GM23338 (cell line): ENCODE results near the gene PPFIA1. TPM values are rescaled to one million over a fixed set of nuclear protein-coding genes. Genes with fewer than 3 reads are reported as not detected.

Experiments
- EZH2 ChIP-seq: fragments of 200-600 bp; sonication (generic); IDR thresholded peaks from one replicate; pipeline ENCODE4 v1.8.0; 2017; ENCODE audit warnings: antibody characterized with exemption, mild to moderate bottlenecking, low read depth; ENCODE audit not compliant: unreplicated experiment
- EZH2phosphoT487 ChIP-seq: fragments of 200-600 bp; sonication (generic); IDR thresholded peaks from one replicate; pipeline ENCODE4 v1.8.1; 2018; ENCODE audit warnings: antibody characterized with exemption; ENCODE audit not compliant: unreplicated experiment
- JUNB ChIP-seq: IDR thresholded peaks from one replicate; pipeline ENCODE4 v1.6.1; 2016; ENCODE audit warnings: antibody characterized with exemption; ENCODE audit not compliant: unreplicated experiment
- NANOG ChIP-seq: IDR thresholded peaks from 2 replicates; pipeline ENCODE4 v1.6.1; 2016; ENCODE audit warnings: antibody characterized with exemption, borderline replicate concordance
- POLR2AphosphoS5 ChIP-seq: IDR thresholded peaks from 2 replicates; pipeline ENCODE4 v1.6.1; 2016; ENCODE audit warnings: antibody characterized with exemption, low read depth
- STAT1 ChIP-seq: IDR thresholded peaks from one replicate; pipeline ENCODE4 v1.6.1; 2016; ENCODE audit warnings: antibody characterized with exemption; ENCODE audit not compliant: unreplicated experiment
- ZNF331 ChIP-seq: fragments of 250-450 bp; sonication (Bioruptor Pico); IDR thresholded peaks from 2 replicates; pipeline ENCODE4 v1.5.0; 2020; ENCODE audit warnings: low read depth, mild to moderate bottlenecking, moderate library complexity
- polyA plus RNA-seq: library from polyadenylated mRNA; unstranded; fragments of >200 nt; fragmentation: Nextera tagmentation; extraction: Ambion mirVana; gene quantifications from 2 replicates; pipeline ENCODE4 v1.2.1, GENCODE V29; 2016
- total RNA-seq: library from RNA; depleted of rRNA; stranded (reverse); fragments of >200 nt; shearing (Covaris generic); gene quantifications from 2 replicates; pipeline ENCODE4 v1.2.3, GENCODE V29; 2014
- TF ChIP-seq, protein P1 (sequence below): fragments of 250-450 bp; sonication (Bioruptor Pico); IDR thresholded peaks from 2 replicates; pipeline ENCODE4 v1.5.0; 2020; ENCODE audit warnings: mild to moderate bottlenecking, moderate library complexity
- TF ChIP-seq, protein P2 (sequence below): IDR thresholded peaks from 2 replicates; pipeline ENCODE4 v1.6.1; 2016; ENCODE audit warnings: antibody characterized with exemption
- TF ChIP-seq, protein P3 (sequence below): IDR thresholded peaks from one replicate; pipeline ENCODE4 v1.6.1; 2018; ENCODE audit warnings: antibody characterized with exemption; ENCODE audit not compliant: unreplicated experiment

The PPFIA1 gene
- total and polyA plus RNA-seq, 2 experiments from 2014 or later = 41.7 to 62.0 TPM

DNA sequence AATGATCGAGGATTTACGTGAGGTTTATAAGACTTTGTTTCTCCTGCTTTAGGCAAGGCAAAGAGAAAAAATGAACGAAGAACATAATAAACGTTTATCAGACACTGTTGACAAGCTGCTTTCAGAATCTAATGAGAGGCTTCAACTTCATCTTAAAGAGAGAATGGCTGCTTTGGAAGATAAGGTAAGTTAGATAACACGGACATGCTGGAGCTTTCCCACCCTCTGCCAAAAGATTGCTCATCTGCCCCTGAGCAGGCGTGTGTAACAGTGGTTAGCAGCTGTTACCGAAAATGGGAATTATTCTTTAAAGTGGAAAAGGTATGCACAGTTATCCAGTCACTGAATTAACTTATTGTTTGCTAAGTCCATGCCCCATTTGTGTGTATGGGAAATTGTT lies 65.0 kb downstream of the PPFIA1 start (continued):
- TF ChIP-seq, protein P1, sequence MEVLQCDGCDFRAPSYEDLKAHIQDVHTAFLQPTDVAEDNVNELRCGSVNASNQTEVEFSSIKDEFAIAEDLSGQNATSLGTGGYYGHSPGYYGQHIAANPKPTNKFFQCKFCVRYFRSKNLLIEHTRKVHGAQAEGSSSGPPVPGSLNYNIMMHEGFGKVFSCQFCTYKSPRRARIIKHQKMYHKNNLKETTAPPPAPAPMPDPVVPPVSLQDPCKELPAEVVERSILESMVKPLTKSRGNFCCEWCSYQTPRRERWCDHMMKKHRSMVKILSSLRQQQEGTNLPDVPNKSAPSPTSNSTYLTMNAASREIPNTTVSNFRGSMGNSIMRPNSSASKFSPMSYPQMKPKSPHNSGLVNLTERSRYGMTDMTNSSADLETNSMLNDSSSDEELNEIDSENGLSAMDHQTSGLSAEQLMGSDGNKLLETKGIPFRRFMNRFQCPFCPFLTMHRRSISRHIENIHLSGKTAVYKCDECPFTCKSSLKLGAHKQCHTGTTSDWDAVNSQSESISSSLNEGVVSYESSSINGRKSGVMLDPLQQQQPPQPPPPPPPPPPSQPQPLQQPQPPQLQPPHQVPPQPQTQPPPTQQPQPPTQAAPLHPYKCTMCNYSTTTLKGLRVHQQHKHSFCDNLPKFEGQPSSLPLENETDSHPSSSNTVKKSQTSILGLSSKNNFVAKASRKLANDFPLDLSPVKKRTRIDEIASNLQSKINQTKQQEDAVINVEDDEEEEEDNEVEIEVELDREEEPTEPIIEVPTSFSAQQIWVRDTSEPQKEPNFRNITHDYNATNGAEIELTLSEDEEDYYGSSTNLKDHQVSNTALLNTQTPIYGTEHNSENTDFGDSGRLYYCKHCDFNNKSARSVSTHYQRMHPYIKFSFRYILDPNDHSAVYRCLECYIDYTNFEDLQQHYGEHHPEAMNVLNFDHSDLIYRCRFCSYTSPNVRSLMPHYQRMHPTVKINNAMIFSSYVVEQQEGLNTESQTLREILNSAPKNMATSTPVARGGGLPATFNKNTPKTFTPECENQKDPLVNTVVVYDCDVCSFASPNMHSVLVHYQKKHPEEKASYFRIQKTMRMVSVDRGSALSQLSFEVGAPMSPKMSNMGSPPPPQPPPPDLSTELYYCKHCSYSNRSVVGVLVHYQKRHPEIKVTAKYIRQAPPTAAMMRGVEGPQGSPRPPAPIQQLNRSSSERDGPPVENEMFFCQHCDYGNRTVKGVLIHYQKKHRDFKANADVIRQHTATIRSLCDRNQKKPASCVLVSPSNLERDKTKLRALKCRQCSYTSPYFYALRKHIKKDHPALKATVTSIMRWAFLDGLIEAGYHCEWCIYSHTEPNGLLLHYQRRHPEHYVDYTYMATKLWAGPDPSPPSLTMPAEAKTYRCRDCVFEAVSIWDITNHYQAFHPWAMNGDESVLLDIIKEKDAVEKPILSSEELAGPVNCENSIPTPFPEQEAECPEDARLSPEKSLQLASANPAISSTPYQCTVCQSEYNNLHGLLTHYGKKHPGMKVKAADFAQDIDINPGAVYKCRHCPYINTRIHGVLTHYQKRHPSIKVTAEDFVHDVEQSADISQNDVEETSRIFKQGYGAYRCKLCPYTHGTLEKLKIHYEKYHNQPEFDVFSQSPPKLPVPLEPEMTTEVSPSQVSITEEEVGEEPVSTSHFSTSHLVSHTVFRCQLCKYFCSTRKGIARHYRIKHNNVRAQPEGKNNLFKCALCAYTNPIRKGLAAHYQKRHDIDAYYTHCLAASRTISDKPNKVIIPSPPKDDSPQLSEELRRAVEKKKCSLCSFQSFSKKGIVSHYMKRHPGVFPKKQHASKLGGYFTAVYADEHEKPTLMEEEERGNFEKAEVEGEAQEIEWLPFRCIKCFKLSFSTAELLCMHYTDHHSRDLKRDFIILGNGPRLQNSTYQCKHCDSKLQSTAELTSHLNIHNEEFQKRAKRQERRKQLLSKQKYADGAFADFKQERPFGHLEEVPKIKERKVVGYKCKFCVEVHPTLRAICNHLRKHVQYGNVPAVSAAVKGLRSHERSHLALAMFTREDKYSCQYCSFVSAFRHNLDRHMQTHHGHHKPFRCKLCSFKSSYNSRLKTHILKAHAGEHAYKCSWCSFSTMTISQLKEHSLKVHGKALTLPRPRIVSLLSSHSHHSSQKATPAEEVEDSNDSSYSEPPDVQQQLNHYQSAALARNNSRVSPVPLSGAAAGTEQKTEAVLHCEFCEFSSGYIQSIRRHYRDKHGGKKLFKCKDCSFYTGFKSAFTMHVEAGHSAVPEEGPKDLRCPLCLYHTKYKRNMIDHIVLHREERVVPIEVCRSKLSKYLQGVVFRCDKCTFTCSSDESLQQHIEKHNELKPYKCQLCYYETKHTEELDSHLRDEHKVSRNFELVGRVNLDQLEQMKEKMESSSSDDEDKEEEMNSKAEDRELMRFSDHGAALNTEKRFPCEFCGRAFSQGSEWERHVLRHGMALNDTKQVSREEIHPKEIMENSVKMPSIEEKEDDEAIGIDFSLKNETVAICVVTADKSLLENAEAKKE (CRISPR knock-in tag) = no peak
- no peak for TF ChIP-seq STAT1
- TF ChIP-seq EZH2phosphoT487 = no peak
- TF ChIP-seq, protein P2, sequence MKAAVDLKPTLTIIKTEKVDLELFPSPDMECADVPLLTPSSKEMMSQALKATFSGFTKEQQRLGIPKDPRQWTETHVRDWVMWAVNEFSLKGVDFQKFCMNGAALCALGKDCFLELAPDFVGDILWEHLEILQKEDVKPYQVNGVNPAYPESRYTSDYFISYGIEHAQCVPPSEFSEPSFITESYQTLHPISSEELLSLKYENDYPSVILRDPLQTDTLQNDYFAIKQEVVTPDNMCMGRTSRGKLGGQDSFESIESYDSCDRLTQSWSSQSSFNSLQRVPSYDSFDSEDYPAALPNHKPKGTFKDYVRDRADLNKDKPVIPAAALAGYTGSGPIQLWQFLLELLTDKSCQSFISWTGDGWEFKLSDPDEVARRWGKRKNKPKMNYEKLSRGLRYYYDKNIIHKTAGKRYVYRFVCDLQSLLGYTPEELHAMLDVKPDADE = no peak
- no peak for TF ChIP-seq ZNF331 (CRISPR knock-in tag)
- TF ChIP-seq NANOG = no peak
- TF ChIP-seq, protein P3, sequence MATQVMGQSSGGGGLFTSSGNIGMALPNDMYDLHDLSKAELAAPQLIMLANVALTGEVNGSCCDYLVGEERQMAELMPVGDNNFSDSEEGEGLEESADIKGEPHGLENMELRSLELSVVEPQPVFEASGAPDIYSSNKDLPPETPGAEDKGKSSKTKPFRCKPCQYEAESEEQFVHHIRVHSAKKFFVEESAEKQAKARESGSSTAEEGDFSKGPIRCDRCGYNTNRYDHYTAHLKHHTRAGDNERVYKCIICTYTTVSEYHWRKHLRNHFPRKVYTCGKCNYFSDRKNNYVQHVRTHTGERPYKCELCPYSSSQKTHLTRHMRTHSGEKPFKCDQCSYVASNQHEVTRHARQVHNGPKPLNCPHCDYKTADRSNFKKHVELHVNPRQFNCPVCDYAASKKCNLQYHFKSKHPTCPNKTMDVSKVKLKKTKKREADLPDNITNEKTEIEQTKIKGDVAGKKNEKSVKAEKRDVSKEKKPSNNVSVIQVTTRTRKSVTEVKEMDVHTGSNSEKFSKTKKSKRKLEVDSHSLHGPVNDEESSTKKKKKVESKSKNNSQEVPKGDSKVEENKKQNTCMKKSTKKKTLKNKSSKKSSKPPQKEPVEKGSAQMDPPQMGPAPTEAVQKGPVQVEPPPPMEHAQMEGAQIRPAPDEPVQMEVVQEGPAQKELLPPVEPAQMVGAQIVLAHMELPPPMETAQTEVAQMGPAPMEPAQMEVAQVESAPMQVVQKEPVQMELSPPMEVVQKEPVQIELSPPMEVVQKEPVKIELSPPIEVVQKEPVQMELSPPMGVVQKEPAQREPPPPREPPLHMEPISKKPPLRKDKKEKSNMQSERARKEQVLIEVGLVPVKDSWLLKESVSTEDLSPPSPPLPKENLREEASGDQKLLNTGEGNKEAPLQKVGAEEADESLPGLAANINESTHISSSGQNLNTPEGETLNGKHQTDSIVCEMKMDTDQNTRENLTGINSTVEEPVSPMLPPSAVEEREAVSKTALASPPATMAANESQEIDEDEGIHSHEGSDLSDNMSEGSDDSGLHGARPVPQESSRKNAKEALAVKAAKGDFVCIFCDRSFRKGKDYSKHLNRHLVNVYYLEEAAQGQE = no peak
- no peak for TF ChIP-seq POLR2AphosphoS5
- TF ChIP-seq EZH2 = no peak
- no peak for TF ChIP-seq JUNB
